ENCODE data around the gene ZCCHC2. TPM values are rescaled to one million over a fixed set of nuclear protein-coding genes. Genes with fewer than 3 reads are reported as not detected.

The ZCCHC2 gene
- total RNA-seq, 4 donors from 2014 or later, result 35.6 to 54.5 (median 37.2) TPM

- Histone ChIP-seq H3K27ac (no peak overlapping the region), H3K4me1 (peaks cover 0 to 12% (median 0%) of the 10 kb centered on the region in 4 donors), H3K36me3 (peaks cover 0 to 61% (median 0%) of the 10 kb centered on the region in 3 donors), H3K9me3 (no peaks in the 10 kb centered on the region), H3K27me3 (no peaks in the 10 kb centered on the region), H3K4me3 (no peak overlapping the region)
- TF ChIP-seq CTCF (IDR thresholded peaks at IDR 0.05) (no peak), POLR2A (IDR thresholded peaks at IDR 0.05) (no peak)
- no peak for DNase-seq
These were observed 27.9 kb downstream of the ZCCHC2 start for GRCh38 chr18:62550746-62551145.

GRCh38 chr18:62551972-62552513, 29.2 kb downstream of the ZCCHC2 start:
- DNase-seq, result no peak
- peaks cover 0 to 62% (median 0%) of the 10 kb centered on the region in 3 donors for H3K36me3 ChIP-seq

GRCh38 chr18:62554061-62554815, 31.4 kb downstream of the ZCCHC2 start:
- Histone ChIP-seq H3K4me1 (peaks cover 0 to 12% (median 0%) of the 10 kb centered on the region in 4 donors), H3K9me3 (no peaks in the 10 kb centered on the region), H3K36me3 (peaks cover 0 to 65% (median 0%) of the 10 kb centered on the region in 3 donors), H3K4me3 (no peak overlapping the region), H3K27me3 (no peaks in the 10 kb centered on the region), H3K27ac (peak overlapping the region in 2 of 4 donors; percentile 2 to 21)
- no peak for DNase-seq
- TF ChIP-seq POLR2A (IDR thresholded peaks at IDR 0.05) (no peak), CTCF (IDR thresholded peaks at IDR 0.05) (no peak)

More at GRCh38 chr18:62551972-62552513, 29.2 kb downstream of the ZCCHC2 start:
- Histone ChIP-seq H3K27ac (no peak overlapping the region), H3K27me3 (no peaks in the 10 kb centered on the region), H3K4me1 (peaks cover 0 to 12% (median 0%) of the 10 kb centered on the region in 4 donors), H3K4me3 (no peak overlapping the region), H3K9me3 (no peaks in the 10 kb centered on the region)
- no peak for TF ChIP-seq CTCF (IDR thresholded peaks at IDR 0.05)
- TF ChIP-seq POLR2A (IDR thresholded peaks at IDR 0.05), result no peak

- H3K27ac ChIP-seq, result peak overlapping the region in 2 of 4 donors; percentile 2 to 21
- peaks cover 0 to 12% (median 0%) of the 10 kb centered on the region in 4 donors for H3K4me1 ChIP-seq
- peaks cover 0 to 70% (median 0%) of the 10 kb centered on the region in 3 donors for H3K36me3 ChIP-seq
- TF ChIP-seq POLR2A (IDR thresholded peaks at IDR 0.05) (no peak), CTCF (IDR thresholded peaks at IDR 0.05) (no peak)
- no peaks in the 10 kb centered on the region for H3K27me3 ChIP-seq
- DNase-seq, result no peak
- H3K4me3 ChIP-seq, result no peak overlapping the region
- no peaks in the 10 kb centered on the region for H3K9me3 ChIP-seq
These were observed 32.3 kb downstream of the ZCCHC2 start for GRCh38 chr18:62555135-62555534.

- Histone ChIP-seq H3K4me1 (peaks cover 0 to 12% (median 0%) of the 10 kb centered on the region in 4 donors), H3K36me3 (peaks cover 0 to 72% (median 0%) of the 10 kb centered on the region in 3 donors), H3K9me3 (no peaks in the 10 kb centered on the region), H3K4me3 (no peak overlapping the region), H3K27me3 (no peaks in the 10 kb centered on the region), H3K27ac (no peak overlapping the region)
- DNase-seq, result no peak
- TF ChIP-seq CTCF (IDR thresholded peaks at IDR 0.05) (no peak), POLR2A (IDR thresholded peaks at IDR 0.05) (no peak)
These were observed 33.6 kb downstream of the ZCCHC2 start for GRCh38 chr18:62556397-62556796.

All from Peyer's patch (tissue), 4 donors.